WTC11 (cell line): ENCODE data around the gene PTPRN2. TPM values are rescaled to one million over a fixed set of nuclear protein-coding genes. Genes with fewer than 3 reads are reported as not detected.

Experiments used
- ATAC-seq: fragments of 200-7000 bp; cut with Tn5 transposase; 2 replicates; pipeline ENCODE4 v1.10.0; 2021; ENCODE audit warnings: mild to moderate bottlenecking, moderate library complexity
- CTCF ChIA-PET: fragments of 300-600 bp; sonication (Branson Sonifier 250); formaldehyde crosslinking; loops from one replicate; lab custom pipeline; 2021; ENCODE audit warnings: antibody characterized with exemption; lab: Charles Lee
- POLR2A ChIA-PET: fragments of 350-600 bp; sonication (Branson Sonifier 250); formaldehyde crosslinking; loops from one replicate; lab custom pipeline; 2021; ENCODE audit warnings: antibody characterized with exemption; lab: Charles Lee
- DNase-seq: peaks from one replicate; pipeline ENCODE4 v3.0.0; 2021; ENCODE audit warnings: low spot score
- H3K27ac Mint-ChIP-seq: 2 replicates; pipeline ENCODE4 v1.8.0; 2021; ENCODE audit warnings: mixed read lengths
- H3K27me3 Mint-ChIP-seq: 2 replicates; pipeline ENCODE4 v1.8.0; 2021; ENCODE audit warnings: low read depth, mild to moderate bottlenecking, moderate library complexity, mixed read lengths
- H3K36me3 Mint-ChIP-seq: 2 replicates; pipeline ENCODE4 v1.8.0; 2021; ENCODE audit warnings: mixed read lengths
- H3K4me1 Mint-ChIP-seq: 2 replicates; pipeline ENCODE4 v1.8.0; 2022; ENCODE audit warnings: mixed read lengths
- H3K4me3 Mint-ChIP-seq: 2 replicates; pipeline ENCODE4 v1.8.0; 2021; ENCODE audit warnings: mild to moderate bottlenecking, moderate library complexity, mixed read lengths
- H3K9me3 Mint-ChIP-seq: 2 replicates; pipeline ENCODE4 v1.8.0; 2021; ENCODE audit warnings: mixed read lengths
- AFF4 ChIP-seq: sonication (generic); formaldehyde crosslinking; IDR thresholded peaks from 2 replicates; pipeline ENCODE4 v1.8.1; 2023; ENCODE audit warnings: mild to moderate bottlenecking, missing genetic modification reagents, borderline replicate concordance
- AR ChIP-seq: fragments of 250-450 bp; sonication (Bioruptor Pico); IDR thresholded peaks from 2 replicates; pipeline ENCODE4 v1.9.0; 2021; ENCODE audit warnings: mild to moderate bottlenecking
- ATF1 ChIP-seq: sonication (generic); formaldehyde crosslinking; IDR thresholded peaks from 2 replicates; pipeline ENCODE4 v1.8.1; 2023; ENCODE audit warnings: mild to moderate bottlenecking, moderate library complexity, missing genetic modification reagents
- ATF3 ChIP-seq: sonication (generic); formaldehyde crosslinking; conservative IDR thresholded peaks from 2 replicates; pipeline ENCODE4 v1.8.1; 2022; ENCODE audit warnings: mild to moderate bottlenecking, missing genetic modification reagents
- E2F5 ChIP-seq: sonication (generic); formaldehyde crosslinking; IDR thresholded peaks from 2 replicates; pipeline ENCODE4 v1.8.1; 2022; ENCODE audit warnings: mild to moderate bottlenecking, moderate library complexity, missing genetic modification reagents
- FOXP1 ChIP-seq: sonication (generic); formaldehyde crosslinking; IDR thresholded peaks from 2 replicates; pipeline ENCODE4 v1.8.0; 2022; ENCODE audit warnings: missing genetic modification reagents, mild to moderate bottlenecking, moderate library complexity, borderline replicate concordance
- MAX ChIP-seq: sonication (generic); formaldehyde crosslinking; IDR thresholded peaks from 2 replicates; pipeline ENCODE4 v1.8.0; 2022; ENCODE audit warnings: mild to moderate bottlenecking, missing genetic modification reagents
- MLX ChIP-seq: sonication (generic); formaldehyde crosslinking; IDR thresholded peaks from 2 replicates; pipeline ENCODE4 v1.8.1; 2023; ENCODE audit warnings: mild to moderate bottlenecking, missing genetic modification reagents, moderate library complexity
- MXD4 ChIP-seq: fragments of 250-450 bp; sonication (Bioruptor Pico); IDR thresholded peaks from 2 replicates; pipeline ENCODE4 v1.8.0; 2021; ENCODE audit warnings: mild to moderate bottlenecking, moderate library complexity, borderline replicate concordance
- NR1H2 ChIP-seq: sonication (generic); formaldehyde crosslinking; IDR thresholded peaks from 2 replicates; pipeline ENCODE4 v1.9.0; 2021; ENCODE audit warnings: mild to moderate bottlenecking, moderate library complexity, missing genetic modification reagents
- SMAD4 ChIP-seq: sonication (generic); formaldehyde crosslinking; IDR thresholded peaks from 2 replicates; pipeline ENCODE4 v1.8.0; 2022; ENCODE audit warnings: mild to moderate bottlenecking, missing genetic modification reagents
- TEAD4 ChIP-seq: sonication (generic); formaldehyde crosslinking; IDR thresholded peaks from 2 replicates; pipeline ENCODE4 v1.8.0; 2022; ENCODE audit warnings: mild to moderate bottlenecking, missing genetic modification reagents
- ZMAT4 ChIP-seq: fragments of 250-450 bp; sonication (Bioruptor Pico); IDR thresholded peaks from 2 replicates; pipeline ENCODE4 v1.9.0; 2021; ENCODE audit warnings: mild to moderate bottlenecking
- ZNF281 ChIP-seq: sonication (generic); formaldehyde crosslinking; IDR thresholded peaks from 2 replicates; pipeline ENCODE4 v1.8.0; 2023; ENCODE audit warnings: mild to moderate bottlenecking, missing genetic modification reagents
- ZNF317 ChIP-seq: sonication (generic); formaldehyde crosslinking; IDR thresholded peaks from 2 replicates; pipeline ENCODE4 v1.8.1; 2023; ENCODE audit warnings: low read depth, mild to moderate bottlenecking, moderate library complexity, missing genetic modification reagents, borderline replicate concordance
- ZNF671 ChIP-seq: fragments of 250-450 bp; sonication (Bioruptor Pico); IDR thresholded peaks from 2 replicates; pipeline ENCODE4 v1.8.0; 2021; ENCODE audit warnings: mild to moderate bottlenecking
- total RNA-seq: library from RNA; stranded (reverse); gene quantifications from 3 replicates; pipeline ENCODE4 v1.2.3, GENCODE V29; 2021

The PTPRN2 gene
- total RNA-seq, 1 experiment from 2014 or later: 4.7 TPM

- ChIA-PET CTCF (no interaction called here), POLR2A (no interaction called here)
- Mint-ChIP-seq H3K4me3 (no peak overlapping the region), H3K27ac (no peak overlapping the region), H3K36me3 (peaks cover 26% of the 10 kb centered on the region), H3K9me3 (peaks cover 42% of the 10 kb centered on the region), H3K4me1 (no peaks in the 10 kb centered on the region), H3K27me3 (peaks cover 19% of the 10 kb centered on the region)
- DNase-seq (no peak), ATAC-seq (no peak)
- TF ChIP-seq ZNF671: no peak
- no peak for TF ChIP-seq ZNF317 (CRISPR knock-in tag)
- no peak for TF ChIP-seq FOXP1 (CRISPR knock-in tag)
- no peak for TF ChIP-seq AR (CRISPR knock-in tag)
- no peak for TF ChIP-seq TEAD4 (CRISPR knock-in tag)
- TF ChIP-seq MXD4 (CRISPR knock-in tag): no peak
- TF ChIP-seq ATF1 (CRISPR knock-in tag): no peak
- TF ChIP-seq ZMAT4 (CRISPR knock-in tag): no peak
- TF ChIP-seq AFF4 (CRISPR knock-in tag): no peak
- no peak for TF ChIP-seq SMAD4 (CRISPR knock-in tag)
- TF ChIP-seq ZNF281 (CRISPR knock-in tag): no peak
- TF ChIP-seq ATF3: no peak
- no peak for TF ChIP-seq NR1H2
- TF ChIP-seq MLX (CRISPR knock-in tag): no peak
- TF ChIP-seq MAX (CRISPR knock-in tag): no peak
- TF ChIP-seq E2F5 (CRISPR knock-in tag): no peak
Observed at GRCh38 chr7:157774495-157774894, 813.1 kb downstream of the PTPRN2 start.
